ENCODE results near the gene KLHL9.
"Not testable (repeated sequence)": the region's sequence is repeated elsewhere in the genome, so short reads cannot be mapped to it uniquely, and the experiment has no call there.

The KLHL9 gene, protein sequence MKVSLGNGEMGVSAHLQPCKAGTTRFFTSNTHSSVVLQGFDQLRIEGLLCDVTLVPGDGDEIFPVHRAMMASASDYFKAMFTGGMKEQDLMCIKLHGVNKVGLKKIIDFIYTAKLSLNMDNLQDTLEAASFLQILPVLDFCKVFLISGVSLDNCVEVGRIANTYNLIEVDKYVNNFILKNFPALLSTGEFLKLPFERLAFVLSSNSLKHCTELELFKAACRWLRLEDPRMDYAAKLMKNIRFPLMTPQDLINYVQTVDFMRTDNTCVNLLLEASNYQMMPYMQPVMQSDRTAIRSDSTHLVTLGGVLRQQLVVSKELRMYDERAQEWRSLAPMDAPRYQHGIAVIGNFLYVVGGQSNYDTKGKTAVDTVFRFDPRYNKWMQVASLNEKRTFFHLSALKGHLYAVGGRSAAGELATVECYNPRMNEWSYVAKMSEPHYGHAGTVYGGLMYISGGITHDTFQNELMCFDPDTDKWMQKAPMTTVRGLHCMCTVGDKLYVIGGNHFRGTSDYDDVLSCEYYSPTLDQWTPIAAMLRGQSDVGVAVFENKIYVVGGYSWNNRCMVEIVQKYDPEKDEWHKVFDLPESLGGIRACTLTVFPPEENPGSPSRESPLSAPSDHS

DNA sequence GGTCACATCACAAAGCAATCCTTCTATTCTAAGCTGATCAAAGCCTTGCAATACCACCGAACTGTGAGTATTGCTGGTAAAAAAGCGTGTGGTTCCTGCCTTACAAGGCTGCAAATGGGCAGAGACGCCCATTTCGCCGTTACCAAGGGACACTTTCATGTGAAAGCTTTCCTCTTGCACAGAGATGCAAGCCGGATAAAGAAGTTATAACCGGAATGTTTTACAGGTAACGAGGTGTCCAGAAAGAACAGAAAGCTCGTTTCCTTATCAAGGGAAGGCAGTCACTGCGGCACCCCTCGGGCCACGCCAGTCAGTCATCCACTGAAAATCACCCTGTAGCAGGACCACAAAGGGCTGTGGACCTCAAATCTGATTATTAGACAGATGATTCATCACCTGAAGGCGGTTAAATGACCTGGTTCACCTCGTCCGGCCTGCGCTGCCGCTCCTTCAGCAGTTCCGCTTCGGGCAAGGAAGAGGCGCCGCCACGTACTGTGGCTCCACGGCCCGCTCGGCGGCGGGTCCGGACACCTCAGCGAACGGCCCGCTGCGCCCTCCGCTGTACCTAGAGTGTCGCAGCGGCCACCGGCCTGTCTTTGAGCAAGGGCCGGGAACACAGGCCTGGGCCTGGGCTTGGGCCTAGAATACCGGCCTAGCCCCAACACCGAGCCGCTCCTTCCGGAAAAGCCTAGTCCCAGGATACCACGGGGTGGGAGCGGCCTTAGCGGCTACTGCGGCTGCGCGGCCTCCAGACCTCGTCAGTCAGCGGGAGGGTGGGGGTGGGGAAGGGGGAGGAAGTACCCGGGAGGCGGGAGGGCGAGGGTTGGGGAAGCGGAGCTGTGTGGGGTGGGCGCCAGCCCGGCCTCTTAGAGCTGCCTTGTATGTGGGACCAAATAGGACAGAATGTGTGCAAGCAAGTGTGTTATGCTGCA is at the start of gene KLHL9:
Gene KLHL9 (minus strand): TSS at position 704 of the 932 bp plus-strand sequence. CDS start 545 bp downstream, at position 159.
- peak; percentile 92 for DNase-seq (ENCODE audit: low read depth)

DNA sequence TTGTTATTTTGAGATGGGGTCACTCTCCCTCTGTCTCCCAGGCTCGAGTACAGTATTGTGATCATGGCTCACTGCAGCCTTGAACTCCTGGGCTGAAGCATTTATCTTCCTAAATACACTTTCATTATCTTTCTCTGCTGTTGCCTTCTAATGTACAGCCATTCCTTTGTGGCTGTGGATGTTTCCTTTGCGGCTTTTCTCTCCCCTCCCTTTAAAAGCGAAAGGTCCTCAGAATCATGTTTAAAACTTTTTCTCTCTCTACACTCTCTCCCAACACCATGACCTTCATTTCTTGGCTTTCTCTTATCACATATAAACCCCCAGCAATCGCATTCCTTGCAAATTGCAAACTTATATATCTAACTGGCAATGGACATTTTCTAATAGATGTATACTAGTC is 48.4 kb upstream of the KLHL9 start:
- no peak for DNase-seq (ENCODE audit: low read depth)

DNA sequence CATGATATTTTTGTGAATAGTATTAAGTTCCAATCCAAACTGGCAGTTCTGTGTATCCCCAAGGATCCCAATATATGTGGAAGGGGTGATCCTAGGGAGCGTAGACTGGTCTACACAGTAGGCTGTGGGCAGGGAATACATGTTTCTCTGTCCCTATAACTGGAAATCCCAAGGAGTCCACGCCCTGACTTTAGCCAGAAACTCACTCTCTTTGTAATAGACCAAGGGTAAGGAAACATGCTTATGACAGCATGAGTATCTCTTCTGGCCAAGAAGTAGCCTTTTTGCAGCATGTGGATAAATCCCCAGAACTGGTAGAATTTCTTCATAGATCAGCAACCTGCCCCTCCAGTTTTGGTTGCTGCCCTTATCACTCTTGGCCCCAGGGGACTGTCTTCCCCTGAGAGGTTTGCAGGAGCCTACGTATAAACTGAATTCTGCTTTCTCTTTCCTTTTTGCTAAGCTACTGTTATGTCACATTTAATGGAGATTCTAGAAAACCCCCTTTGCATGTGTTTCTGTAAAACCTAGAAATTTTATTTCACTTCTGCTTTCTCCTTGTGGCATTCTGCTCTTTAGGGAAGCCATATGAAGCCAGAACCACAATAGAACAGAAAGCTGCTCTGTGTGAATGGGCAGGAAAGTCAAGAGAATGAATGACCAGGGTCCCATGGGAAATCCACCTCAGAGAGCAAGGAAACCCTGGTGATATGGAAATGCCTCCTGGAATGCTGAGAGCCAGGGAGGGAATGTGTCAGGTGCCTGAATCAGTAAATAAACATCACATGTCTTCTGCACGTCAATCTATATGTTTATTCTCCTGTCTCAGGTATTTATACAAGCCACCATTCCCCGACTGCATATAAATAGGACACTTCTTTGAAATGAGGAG is 46.5 kb upstream of the KLHL9 start:
- no peak for DNase-seq (ENCODE audit: low read depth)

DNA sequence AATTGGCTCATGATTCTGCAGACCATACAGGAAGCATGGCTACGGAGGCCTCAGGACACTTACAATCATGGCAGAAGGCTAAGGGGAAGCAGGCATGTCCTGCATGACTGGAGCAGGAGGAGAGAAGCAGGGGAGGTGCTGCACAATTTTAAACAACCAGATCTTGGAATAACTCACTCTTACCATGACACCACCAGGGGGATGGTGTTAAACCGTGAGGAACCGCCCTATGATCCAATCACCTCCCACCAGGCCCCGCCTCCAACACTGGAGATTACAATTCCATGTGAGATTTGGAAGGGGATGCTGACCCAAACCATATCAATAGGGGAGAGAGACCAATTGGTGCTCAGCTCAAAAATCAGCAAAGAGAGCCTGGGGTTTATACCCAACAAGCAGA is 36.3 kb upstream of the KLHL9 start:
- DNase-seq (ENCODE audit: low read depth), result not testable (repeated sequence)

DNA sequence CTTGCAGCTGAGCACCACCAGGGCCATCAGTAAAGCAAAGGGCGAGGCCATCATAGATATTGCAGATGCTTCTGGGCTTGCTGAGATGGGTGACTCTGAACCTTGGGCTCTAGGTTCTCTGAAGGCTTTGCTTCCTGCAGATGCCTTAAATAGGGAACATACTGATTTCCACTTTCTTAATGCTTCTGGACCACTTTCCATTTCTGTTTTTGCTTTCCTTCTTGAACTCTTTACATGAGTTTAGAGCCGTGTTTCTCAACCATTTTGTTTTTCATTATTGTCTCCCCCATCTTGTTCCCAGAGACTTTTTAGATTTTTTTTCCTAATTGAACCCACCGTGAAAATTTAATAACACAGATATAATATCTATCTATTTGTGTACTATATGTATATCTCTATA is 32.8 kb upstream of the KLHL9 start, which contains the start of gene IFNA13:
Gene IFNA13 (minus strand): TSS at position 101 of the 400 bp plus-strand sequence. CDS start 47 bp downstream, at position 54.
- no peak for DNase-seq (ENCODE audit: low read depth)

DNA sequence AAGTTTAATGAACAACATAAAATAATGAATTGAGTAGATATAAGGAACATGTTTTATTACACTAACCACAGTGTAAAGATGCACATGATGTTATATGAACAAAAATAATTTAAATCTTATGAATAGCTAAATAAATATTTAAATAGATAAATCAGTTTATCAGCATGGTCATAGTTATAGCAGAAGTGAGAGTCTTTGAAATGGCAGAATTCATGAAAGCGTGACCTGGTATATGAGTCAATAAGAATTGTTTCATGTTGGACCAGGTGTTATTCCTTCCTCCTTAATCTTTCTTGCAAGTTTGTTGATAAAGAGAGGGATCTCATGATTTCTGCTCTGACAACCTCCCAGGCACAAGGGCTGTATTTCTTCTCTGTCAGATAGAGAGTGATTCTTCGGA is 32.0 kb upstream of the KLHL9 start:
- not testable (repeated sequence) for DNase-seq (ENCODE audit: low read depth)

DNA sequence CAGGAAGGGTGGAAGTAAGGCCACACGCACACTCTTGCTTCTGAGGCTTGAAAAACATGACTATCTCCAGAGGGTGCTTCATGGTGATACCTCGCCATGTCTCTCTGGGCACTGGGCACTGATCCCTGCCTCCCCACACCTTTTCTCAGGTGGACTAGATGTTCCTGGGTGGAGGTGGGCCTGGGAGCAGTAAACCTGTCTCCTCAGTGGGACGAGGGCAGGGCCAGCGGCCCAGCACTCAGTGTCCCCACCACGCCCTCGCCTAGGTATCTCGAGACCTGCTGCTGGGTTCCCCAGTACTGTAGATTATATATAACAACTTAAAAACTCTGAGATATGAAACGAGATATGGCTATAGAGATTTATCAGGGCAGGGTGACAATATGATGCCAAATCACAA is 27.1 kb upstream of the KLHL9 start:
- no peak for DNase-seq (ENCODE audit: low read depth)

DNA sequence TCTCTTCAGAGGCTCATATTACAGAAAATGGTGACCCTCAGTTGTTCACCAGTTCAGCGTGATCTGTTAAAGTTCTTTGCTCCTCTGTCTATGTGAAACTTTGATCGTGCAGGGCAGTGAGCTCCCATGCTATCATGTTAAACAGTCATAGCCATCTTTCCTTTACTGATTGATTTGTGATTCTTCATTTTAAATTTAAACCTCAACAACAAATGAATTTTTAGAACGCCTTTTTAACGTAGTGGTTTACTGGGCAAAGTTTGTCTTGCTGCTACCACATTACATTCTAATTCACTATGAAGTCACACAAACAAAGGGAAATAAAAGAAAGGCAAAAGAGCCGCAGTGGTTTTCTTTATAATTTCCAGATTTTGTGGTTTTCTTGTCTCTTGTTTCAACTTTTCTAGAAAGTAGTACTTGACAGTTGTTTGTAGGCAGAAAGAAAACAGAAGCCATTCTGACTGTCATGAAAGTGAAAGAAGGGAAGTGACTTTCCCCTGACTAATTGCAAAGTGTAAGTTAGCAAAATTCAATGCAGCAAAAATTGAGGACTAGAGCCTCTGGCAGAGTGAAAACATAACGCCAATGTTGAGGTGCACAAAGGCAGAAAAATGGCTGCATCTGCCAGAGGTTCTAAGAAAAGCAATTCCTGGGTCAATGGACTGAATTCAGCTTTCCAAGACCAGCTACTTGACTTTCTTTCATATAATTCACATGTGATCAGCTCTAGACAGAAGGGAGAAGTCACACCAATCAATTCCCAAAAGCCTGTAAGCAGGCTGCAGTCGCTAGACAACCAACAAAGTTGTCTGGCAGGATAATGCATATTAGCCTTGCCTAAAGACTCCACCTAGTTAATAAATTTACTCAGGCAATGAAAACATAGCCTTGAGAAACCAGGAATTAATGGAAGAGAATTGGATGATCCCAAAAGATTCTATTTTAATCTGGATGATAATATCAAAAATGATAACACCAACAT is 22.6 kb upstream of the KLHL9 start:
- DNase-seq (ENCODE audit: low read depth), result no peak

DNA sequence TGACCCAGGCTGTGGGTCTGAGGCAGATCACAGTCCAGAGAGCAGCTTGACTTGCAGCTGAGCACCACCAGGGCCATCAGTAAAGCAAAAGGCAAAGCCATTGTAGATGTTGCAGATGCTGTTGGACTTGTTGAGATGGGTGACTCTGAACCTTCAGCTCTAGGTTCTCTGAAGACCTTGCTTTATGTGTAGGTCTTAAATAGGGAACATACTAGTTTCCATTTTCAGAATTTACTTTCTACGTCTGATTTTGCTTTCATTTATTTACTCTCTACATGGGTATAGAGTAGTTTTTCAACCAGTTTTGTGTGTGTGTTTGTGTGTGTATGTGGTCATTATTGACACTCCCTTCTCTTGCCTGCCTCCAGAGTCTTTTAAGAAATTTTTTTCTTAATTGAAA is 15.6 kb upstream of the KLHL9 start, which contains the start of gene IFNA6:
Gene IFNA6 (minus strand): TSS at position 101 of the 400 bp plus-strand sequence. CDS start 0 bp downstream, at position 101.
- no peak for DNase-seq (ENCODE audit: low read depth)

DNA sequence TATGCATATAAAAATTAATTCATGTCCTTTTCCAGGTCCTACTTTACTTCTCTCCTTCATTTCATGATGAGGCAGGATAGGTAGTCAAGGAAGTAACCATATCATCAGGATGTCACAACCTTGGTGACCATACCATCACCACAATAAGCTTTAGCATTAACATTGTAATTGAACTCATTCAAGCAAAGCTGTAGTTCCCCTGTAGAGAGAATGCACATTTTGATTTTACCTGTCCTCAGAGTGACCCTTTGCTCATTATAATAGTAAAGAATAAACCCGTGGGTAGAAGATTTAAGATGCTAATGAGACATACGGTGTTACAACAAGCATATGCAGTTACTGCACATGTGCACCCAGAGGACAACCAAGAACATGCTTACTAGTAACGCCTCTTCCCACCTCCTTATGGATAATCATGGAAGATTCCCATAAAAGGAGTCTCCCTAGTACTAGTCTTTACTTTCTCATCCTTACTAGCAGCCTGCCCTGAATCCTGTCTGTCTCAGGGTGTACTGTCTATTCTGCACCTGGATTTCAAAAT is 13.3 kb upstream of the KLHL9 start:
- no peak for DNase-seq (ENCODE audit: low read depth)

DNA sequence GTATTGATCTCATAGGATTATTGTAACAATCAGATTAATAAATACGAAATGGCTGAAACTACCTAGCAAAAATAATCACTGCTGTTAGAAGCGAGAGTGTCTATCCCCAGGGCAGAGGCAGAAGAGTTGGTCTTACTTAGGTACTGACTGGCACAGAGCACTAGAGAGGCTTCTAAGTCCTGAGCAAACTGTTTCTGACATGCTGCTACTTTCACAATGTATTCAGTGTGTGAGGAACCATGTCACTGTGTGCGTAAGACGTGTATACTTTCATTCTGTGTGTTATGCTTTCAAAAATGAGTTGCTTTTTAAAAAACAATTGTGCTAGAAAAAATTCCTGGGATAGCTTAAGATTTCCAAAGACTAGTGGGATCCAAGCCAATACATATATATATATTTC is 5.5 kb upstream of the KLHL9 start:
- DNase-seq (ENCODE audit: low read depth), result no peak

DNA sequence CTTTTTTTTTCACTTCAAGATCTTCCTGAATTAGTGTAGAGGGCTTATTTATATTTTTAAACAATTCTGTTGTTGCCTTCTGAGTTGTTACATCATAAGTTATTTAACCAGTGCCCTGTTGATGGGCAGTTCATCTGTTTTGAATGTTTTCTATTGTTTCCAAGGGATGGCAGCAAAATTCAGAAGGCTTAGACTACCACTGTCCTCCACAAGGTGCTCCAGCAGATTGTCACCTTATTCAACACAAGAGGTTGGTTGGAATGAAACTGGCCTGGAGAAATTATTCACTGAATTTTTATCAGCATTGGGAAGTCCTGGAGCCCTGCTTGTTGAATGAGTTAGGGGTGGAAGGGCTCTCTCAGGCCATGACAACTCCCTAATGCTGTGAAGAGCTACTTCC is 1.3 kb upstream of the KLHL9 start:
- DNase-seq (ENCODE audit: low read depth), result no peak

DNA sequence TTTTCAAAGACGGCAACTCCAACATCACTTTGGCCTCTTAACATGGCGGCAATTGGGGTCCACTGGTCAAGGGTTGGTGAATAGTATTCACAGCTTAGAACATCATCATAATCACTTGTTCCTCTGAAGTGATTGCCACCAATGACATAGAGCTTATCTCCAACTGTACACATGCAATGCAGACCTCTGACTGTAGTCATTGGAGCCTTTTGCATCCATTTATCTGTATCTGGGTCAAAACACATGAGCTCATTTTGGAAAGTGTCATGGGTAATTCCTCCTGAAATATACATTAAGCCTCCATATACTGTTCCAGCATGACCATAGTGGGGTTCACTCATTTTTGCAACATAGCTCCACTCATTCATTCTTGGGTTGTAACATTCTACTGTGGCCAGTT is 2.0 kb downstream of the KLHL9 start:
- no peak for DNase-seq (ENCODE audit: low read depth)

DNA sequence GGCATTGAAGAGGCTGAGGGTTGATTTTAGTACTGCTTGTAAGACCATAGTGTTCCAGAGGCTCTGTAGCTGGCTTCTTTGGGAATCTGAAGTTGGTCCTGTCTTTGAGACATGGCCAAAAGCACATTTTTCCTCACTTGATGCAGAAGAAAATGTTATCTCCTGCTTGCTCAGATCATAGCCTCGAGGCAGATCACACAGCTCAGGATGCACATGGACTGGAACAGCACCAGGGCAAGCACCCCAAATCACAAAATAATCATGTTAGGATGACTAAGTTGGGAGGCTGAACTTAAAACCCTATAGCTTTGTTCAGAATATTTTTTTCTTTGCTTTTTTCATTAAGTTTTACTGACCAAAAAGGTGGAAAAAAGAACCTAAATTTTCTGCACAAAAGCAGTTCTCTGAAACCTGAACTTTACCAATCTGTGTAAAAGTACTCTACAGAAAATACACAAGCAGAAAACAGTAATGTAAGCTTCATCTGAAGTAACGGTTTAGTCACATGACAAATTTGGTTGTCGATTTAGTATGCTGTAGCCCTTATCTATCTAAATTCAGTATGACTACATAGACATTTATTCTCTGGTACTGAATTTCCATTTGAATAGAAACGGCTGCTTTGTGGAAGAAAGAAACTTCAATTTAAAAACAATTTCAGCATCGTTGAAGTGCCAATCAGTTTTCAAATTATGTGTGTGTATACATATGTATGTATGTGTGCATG is 3.4 kb downstream of the KLHL9 start:
- no peak for DNase-seq (ENCODE audit: low read depth)

DNA sequence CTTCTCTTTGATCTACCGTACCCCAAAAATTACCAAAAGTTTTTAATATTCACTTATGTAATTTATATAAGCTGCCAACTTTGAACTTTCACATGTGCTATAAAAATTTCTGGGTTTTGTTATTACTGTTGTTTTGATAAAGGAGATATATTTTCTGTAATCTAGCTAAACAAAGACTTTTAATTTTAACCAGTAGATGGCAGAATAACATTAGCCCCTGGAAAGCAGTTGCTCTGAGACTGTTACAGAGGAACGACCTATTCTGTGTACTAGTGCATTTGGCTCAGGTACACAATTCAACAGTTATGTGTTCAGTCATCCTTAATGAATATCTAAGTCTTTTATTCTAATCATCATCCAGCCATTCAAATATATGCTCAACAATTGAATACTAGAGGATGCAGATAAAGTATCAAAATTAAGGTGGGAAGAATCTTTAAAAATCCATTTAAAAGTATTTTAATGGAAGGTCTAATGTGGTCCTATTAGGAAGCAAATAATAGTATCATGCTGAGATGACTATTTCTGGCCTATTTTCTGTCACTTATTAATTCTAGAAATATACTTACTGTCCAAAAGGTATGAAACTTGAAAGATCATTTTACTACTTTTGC is 8.6 kb downstream of the KLHL9 start:
- peak; percentile 17 for DNase-seq (ENCODE audit: low read depth)

DNA sequence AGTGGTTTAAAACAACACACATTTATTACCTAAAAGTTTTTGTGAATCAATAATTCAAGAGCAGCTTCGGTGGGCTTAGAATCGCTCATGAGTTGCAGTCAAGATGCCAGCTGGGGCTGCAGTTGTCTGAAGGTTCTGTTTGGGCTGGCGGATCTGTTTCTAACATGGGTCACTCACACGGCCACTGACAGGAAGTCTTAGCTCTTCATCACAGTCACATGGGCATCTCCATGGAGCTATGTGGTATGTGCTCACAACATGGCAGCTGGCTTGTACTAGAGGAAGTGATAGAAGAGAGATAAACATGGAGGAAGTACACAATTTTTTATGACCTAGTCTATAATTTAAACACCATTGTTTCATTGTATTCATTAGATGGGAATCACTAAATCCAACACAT is 11.2 kb downstream of the KLHL9 start:
- DNase-seq (ENCODE audit: low read depth), result no peak

DNA sequence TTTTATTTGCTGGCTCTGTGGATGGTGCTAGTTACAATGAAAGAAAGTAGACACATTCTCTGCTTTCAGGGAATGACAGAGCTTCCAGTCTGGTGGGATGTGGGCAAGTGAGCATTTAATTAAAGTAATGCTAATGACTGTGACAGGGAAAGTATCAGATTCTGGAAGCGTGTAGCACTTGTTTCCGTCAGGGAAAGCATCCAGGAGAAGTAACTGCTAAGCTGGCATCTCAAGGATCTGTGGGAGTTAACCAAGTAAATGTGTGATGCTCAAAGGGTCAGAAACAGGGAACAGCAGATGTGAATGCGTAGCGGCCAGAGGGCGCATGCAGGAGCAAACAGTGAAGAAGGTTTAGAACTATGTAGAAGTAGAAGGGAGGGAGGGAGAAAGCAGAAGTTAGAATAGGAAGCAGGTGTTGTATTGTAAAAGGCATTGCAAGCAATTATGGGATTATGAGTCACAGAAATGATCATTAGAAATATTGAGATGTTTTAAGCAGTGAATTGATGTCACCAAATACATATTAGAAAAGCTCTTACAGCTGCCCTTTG is 12.2 kb downstream of the KLHL9 start:
- DNase-seq (ENCODE audit: low read depth), result no peak

DNA sequence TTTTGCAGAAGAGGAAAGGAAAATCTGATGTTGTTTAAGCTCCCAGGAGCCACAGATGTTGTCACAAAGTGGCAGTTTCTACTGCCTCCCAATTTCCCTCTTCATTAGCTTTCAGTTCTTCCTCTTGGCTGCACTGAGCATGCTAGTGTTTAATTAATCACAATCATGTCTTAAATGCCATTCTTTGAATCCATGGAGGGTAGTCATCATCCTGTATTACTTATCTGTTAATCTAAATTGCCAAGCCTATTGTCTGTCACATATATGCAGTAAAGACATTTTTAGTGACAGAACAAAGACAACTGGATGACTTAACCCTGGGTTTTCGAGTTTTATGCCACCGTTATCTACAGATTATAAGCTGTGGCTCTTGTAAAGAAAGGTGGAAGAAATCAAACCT is 14.7 kb downstream of the KLHL9 start:
- DNase-seq (ENCODE audit: low read depth), result no peak

Measured in fibroblast of gingiva (primary cell).